Muscle layer of duodenum (tissue), 2 donors: ENCODE measurements around the gene ZNF80.

Experiments
- H3K27ac ChIP-seq: one replicate; pipeline ENCODE4 v1.7.0; 2013; ENCODE audit warnings: mild to moderate bottlenecking, low read length
- H3K27me3 ChIP-seq: one replicate; pipeline ENCODE4 v1.7.0; 2013; ENCODE audit warnings: low read depth, mild to moderate bottlenecking, control low read depth, low read length
- H3K36me3 ChIP-seq, 2 donors: one replicate each; pipeline ENCODE4 v1.7.0; 2013; ENCODE audit warnings: low read length in 2 of 2, control low read depth in 1 of 2, mild to moderate bottlenecking in 1 of 2; ENCODE audit not compliant: insufficient read depth in 2 of 2, control insufficient read depth in 1 of 2
- H3K4me1 ChIP-seq, 2 donors: one replicate each; pipeline ENCODE4 v1.7.0; 2013; ENCODE audit warnings: low read length in 2 of 2, mild to moderate bottlenecking in 2 of 2, control low read depth in 1 of 2, moderate library complexity in 1 of 2; ENCODE audit not compliant: insufficient read depth in 2 of 2, control insufficient read depth in 1 of 2
- H3K4me3 ChIP-seq, 2 donors: one replicate each; pipeline ENCODE4 v1.7.0; 2013; ENCODE audit warnings: low read length in 2 of 2, low read depth in 1 of 2, mild to moderate bottlenecking in 1 of 2
- H3K9me3 ChIP-seq, 2 donors: one replicate each; pipeline ENCODE4 v1.7.0; 2013; ENCODE audit warnings: low read length in 2 of 2, control low read depth in 1 of 2, mild to moderate bottlenecking in 1 of 2; ENCODE audit not compliant: control insufficient read depth in 1 of 2
- donor health status: healthy.

The ZNF80 gene

DNA sequence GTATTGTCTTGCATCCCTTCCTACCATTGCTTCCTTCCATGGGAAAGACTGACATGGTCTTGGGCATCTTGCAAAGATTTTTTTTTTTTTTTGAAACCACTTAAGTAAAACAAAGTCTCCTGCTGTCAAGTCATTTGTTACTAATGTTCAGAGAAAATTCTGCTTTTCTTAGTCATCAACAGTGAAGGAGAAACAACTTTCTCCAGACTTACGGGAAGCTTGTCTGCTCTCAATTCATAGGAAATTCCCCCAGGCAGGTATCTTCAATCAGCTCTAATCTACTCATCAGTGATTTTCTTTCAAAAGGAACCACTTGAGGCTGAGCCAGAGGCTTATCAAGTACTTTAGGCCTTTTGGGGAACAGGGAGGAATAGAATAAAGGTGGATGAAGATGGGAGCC is 42.6 kb downstream of the ZNF80 start:
- no peaks in the 10 kb centered on the region for H3K4me1 ChIP-seq
- no peak overlapping the region for H3K4me3 ChIP-seq
- H3K9me3 ChIP-seq, result no peaks in the 10 kb centered on the region
- H3K36me3 ChIP-seq, result no peaks in the 10 kb centered on the region
- no peaks in the 10 kb centered on the region for H3K27me3 ChIP-seq
- H3K27ac ChIP-seq, result no peak overlapping the region

DNA sequence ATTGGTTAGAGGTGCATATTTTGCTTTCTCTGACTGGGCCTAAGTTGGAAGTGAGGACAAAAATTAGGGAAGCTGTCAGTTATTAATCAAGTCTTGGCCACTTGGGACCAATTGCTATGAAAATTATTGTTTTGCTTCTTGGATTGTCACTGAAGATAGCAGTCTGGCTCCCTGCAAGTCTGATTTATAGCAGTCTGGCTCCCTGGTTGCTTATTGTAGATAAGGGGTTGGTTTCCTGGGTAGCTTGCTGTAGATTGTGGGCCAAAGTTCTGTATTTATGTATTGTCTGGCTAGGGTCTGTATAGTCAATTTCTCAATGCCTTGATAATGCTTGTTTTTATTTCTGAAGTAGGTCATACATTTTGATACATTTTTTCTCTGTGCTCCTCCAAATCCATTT is 45.2 kb downstream of the ZNF80 start:
- Histone ChIP-seq H3K4me3 (no peak overlapping the region), H3K9me3 (no peaks in the 10 kb centered on the region), H3K27me3 (no peaks in the 10 kb centered on the region), H3K27ac (no peak overlapping the region), H3K36me3 (no peaks in the 10 kb centered on the region), H3K4me1 (no peaks in the 10 kb centered on the region)

DNA sequence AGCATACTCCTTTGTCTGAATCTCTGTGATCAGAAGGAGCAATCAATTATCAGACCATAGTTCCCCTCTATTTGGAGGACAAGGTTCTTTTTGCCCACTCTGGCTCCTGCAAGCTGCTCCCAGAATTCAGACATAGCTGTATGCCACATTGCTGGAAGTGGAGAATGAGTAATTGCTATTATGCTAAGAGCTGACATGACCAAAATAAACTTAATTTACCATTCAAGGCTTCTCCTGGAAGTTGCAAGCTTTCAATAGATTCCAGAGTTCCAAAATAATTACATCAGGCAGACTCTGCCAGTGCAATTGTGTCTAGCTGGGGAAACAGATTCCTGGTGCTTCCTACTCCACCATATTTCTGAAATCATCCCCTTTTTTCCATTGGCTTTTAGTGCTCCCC is 50.9 kb downstream of the ZNF80 start:
- Histone ChIP-seq H3K4me1 (no peaks in the 10 kb centered on the region), H3K9me3 (peaks cover 0 to 16% of the 10 kb centered on the region in 2 donors), H3K27me3 (no peaks in the 10 kb centered on the region), H3K36me3 (no peaks in the 10 kb centered on the region), H3K4me3 (no peak overlapping the region), H3K27ac (no peak overlapping the region)
